ENCODE measurements around the gene DYNC1LI2.
"Not testable (repeated sequence)": the region's sequence is repeated elsewhere in the genome, so short reads cannot be mapped to it uniquely, and the experiment has no call there.

The DYNC1LI2 gene

GRCh38 chr16:66751303-66751991 is at the start of gene DYNC1LI2:
Gene DYNC1LI2, minus strand, starts transcription at chr16:66751609. Its CDS starts 18 bp downstream, at chr16:66751591.
- DNase-seq = peak; percentile 67 to 76 (median 70)

DNA sequence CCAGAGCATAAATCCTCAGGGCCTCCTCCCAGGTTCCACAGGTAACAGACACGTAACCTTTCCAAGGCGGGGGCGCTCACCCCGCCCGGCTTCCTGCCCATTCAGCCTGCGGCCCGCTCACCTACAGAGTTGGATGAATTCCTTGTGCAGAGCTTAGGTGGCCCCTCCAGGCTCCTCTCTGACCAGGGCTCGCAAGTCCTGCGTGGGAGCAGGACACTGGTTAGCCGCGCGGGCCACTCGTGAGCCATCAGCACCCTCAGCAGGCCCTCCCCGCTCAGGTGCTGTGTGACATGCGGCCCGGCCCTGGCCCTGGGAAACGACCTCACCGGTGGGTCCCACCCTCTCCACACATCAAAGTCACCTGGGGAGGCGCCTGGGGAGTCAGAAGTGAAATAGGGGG is 49.4 kb upstream of the DYNC1LI2 start:
- DNase-seq = no peak

DNA sequence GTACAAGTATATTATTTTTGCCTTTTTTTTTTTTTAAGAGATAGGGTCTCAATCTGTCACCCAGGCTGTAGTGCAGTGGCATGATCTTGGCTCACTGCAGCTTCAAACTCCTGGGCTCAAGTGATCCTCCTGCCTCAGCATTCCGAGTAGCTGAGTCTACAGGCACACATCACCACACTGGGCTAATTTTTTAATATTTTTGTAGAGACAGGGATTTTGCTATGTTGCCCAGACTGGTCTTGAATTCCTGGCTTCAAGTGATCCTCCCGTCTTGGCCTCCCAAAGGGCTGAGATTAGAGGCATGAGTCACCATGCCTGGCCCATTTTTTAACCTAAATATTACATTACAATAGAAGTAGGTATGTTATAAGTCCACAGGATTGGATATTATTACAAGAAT is 46.8 kb upstream of the DYNC1LI2 start:
- DNase-seq = no peak

DNA sequence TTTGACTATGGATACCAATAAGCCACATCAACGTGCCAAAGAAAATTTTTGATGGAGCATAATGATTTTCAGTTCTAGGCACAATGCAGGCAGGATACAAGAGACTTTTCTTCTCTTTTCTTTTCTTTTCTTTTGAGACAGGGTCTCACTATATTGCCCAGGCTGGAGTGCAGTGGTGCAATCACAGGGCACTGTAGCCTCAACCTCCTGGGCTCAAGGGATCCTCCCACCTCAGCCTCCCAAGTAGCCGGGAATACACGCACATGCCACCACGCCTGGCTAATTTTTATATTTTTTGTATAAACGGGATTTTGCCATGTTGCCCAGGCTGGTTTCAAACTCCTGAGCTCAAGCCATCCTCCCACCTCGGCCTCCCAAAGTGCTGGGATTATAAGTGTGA is 42.6 kb upstream of the DYNC1LI2 start:
- not testable (repeated sequence) for DNase-seq

DNA sequence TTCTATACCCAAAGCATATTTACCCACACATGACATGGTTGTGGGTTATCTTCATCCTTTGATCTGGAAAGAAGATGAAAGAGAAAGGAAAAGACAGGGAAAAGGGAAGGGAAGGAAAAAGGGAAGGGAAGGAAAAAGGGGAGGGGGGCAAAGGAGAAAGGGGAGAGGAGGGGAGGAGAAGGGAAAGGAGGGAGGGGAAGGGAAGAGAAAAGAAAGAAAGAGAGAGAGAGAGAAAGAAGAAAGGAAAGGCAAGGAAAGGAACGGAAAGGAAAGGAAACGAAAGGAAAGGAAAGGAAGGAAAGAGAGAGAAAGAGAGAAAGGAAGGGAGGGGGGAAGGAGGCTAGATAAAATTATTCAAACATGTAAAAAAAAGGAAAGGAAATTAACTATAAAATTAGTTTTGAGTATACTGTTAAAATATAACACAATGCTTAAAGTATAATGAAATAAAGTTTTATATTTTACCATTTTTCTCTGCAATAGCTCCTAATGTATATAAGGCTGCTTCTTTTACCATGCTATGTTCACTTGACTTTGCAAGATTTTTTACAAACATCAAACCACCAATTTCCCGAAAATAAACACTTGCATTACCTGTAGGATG is 38.8 kb upstream of the DYNC1LI2 start:
- no peak for DNase-seq

DNA sequence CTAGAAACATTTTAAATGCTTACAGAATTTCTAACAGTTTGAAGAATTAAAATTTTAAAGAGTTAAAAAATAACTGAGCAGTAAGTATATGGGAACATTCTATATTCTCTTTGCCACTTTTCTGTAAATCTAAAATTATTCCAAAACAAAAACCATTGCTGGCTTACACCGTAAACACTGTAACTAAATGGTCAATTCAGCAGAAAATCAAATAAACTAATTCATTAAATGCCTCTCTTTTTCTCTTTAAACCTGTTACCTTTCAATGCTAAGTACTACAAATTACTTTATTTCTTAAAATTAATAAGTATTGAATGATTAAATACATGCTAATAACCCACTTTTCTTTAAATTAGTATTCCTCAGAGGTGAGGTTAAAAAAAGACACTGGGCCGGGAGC is 36.0 kb upstream of the DYNC1LI2 start:
- no peak for DNase-seq

- DNase-seq = no peak
Observed at GRCh38 chr16:66786551-66786950, 35.1 kb upstream of the DYNC1LI2 start.

GRCh38 chr16:66776457-66776856 is 25.0 kb upstream of the DYNC1LI2 start:
- DNase-seq = no peak

DNA sequence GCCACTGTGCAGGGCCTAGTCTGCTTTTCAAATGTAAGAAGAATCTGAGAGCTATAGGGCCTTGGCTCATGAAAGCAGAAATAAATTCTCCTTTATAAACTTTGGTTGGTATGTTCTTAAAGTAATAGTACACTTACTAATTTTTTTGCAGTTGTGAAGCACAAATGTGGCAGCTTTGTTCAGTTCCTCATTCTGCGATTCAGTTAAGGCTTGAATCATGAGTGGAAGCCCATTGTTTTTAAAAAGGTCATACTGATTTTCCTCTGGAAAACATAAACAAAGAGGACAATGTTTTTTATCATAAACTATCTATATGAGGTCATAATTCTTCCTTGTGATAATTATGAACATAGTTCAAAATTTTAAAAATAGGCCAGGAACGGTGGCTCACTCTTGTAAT is 23.6 kb upstream of the DYNC1LI2 start:
- no peak for DNase-seq

- DNase-seq = no peak
Observed at GRCh38 chr16:66758086-66758485, 6.7 kb upstream of the DYNC1LI2 start.

DNA sequence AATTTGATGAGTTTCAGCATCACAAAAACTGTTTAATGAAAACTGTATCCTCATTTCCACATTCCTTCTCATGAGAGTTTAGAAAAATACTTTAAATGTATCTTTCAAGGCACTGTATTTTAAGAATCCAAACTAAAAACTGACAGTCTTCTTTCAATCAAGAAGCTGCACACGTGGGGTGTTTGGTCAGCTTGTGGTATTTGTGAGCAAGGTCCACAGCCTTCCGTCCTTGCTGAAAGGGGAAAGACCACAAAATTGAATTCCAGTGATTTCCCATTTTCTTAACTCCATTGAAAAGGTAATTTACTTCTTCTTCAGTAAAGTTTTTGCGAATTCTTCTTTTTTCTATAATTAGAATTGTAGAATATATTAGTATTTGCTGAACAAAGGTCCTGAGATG is 3.4 kb upstream of the DYNC1LI2 start:
- no peak for DNase-seq

- no peak for DNase-seq
Observed at GRCh38 chr16:66754211-66754610, 2.8 kb upstream of the DYNC1LI2 start.

DNA sequence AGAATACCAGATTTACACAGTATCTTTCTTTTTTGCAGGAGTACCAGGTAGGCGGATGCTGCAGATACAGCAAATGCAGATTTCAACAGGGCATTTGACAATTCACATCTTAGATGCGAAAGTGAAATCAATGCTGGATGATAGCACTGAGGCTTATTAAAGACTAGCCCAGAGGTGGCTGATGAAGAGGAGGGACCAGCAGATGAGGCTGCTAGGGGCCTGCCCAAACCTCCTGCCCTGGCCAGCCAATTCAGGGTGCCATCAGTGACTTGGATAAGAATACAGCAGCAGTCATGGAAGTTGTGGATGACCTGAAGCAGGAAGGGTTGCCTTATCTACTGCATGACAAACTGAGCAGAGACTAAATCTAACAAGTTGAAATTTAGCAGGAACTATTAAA is 1.5 kb upstream of the DYNC1LI2 start:
- DNase-seq = no peak

GRCh38 chr16:66752379-66752778 is 970 bp upstream of the DYNC1LI2 start:
- DNase-seq = no peak

- no peak for DNase-seq
Observed at GRCh38 chr16:66751992-66752322, 548 bp upstream of the DYNC1LI2 start.

GRCh38 chr16:66751053-66751302 is 431 bp downstream of the DYNC1LI2 start:
- DNase-seq = no peak

DNA sequence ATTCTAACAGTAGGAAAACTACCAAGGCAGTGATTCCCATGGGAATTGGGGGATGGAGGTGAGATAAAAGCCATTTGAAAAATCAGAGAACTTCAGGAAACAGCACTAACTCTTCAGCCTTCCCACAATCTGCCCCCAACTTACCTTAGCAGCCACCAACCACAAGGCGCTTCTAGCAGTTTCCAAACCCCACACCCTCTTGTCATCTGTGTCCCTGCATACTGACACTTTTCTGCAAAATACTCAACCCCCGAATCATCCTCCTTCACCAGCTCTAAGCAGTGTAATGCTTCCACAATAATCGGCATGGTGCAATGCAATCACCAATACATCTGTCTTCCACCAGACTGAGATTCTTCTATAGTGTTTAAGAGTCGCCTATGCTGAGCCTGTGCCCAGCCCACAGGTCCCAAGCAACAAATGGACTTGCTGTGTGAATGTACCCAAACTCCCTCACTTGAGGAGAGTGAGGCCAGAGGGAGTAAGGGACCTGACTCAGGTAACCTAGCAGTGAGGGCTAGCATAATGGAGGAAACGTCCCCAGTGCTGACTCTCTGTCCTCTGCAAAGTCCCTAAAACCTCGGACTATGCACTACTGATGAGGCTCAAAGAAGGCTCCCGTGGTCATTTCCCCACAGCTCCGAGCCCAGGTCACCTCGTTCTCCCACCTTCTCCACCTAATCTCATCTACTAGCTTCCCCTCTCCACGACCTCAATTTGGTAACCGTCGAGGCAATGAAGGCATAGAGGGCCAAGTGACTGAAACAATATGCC is 943 bp downstream of the DYNC1LI2 start:
- DNase-seq = no peak

DNA sequence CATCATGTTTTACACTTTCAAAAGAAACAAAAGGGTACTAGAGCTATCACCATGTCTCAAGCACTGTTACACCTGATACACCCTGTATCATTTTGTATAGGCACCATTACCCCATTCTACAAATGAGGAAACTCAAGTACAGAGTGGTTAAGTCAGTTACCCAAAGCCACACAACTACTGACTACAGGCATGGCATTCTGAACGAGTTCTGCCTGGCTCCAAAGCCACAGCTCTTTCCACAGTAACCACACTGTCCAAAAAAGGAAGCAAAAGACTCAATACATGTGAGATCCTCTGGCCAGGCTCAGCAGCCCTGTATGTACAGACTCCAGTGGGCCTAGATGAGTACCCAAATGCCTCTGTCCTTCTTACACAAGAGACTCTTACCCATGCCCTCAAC is 4.7 kb downstream of the DYNC1LI2 start:
- DNase-seq = no peak

- DNase-seq = no peak
Observed at GRCh38 chr16:66746048-66746447, 5.4 kb downstream of the DYNC1LI2 start.

GRCh38 chr16:66741950-66742808 is 9.2 kb downstream of the DYNC1LI2 start:
- DNase-seq = no peak

GRCh38 chr16:66741169-66741900 is 10.1 kb downstream of the DYNC1LI2 start:
- DNase-seq = no peak

DNA sequence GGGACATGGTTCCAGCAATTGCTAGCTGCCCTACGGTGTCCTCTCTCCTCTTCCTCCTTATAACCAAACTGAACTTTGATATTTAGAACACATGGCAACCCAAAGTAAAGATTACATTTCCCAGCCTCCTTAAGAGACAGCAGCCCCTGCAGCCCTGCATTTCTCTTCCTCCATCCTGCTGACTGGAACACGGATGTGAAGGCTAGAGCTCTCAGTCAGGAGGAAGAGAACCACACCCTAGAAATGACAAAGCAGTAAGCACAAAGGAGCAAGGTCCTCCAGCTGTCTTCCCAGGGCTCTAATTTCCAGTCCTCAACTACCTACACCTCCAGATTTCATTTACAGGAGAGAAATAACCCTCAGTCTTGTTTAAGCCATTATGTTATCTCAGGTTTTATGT is 10.9 kb downstream of the DYNC1LI2 start:
- no peak for DNase-seq

DNA sequence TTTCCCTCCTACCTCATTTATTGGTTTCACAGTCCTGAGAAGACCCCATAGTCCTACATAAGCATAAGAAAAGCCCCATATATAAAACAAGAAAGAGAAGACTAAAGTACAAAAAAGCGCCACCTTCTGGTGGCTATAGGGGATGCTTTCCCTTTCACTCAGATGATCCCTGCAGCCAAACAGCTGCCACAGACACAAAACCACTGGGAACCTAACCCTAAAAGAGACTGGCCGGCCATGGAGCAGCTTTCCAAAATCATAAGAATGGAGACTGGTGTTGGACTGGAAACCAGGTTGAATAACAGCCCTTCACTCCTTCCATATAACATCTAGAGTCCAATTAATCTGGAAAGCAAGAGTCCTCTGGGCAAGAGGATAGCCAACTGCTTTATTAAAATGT is 11.4 kb downstream of the DYNC1LI2 start:
- no peak for DNase-seq
